A549 (cell line): ENCODE data around the gene SAMD8. TPM values are rescaled to one million over a fixed set of nuclear protein-coding genes. Genes with fewer than 3 reads are reported as not detected.

Source experiments
- ATAC-seq, 2 experiments: fragments of 200-7000 bp in 1 of 2; fragments of >200 bp in 1 of 2; cut with Nextera tagmentation in 1 of 2; cut with Tn5 transposase in 1 of 2; 3 replicates each; pipeline versions ENCODE4 v1.8.0 to v1.9.1; 2018 to 2020; ENCODE audit warnings: mild to moderate bottlenecking in 1 of 2, moderate library complexity in 1 of 2
- CTCF ChIA-PET: fragments of 300-600 bp; sonication (Branson Sonifier 250); formaldehyde crosslinking; extraction: SDS; loops from one replicate; lab custom pipeline; 2021; ENCODE audit warnings: antibody characterized with exemption, inconsistent platforms; lab: Yijun Ruan, JAX
- POLR2A ChIA-PET: fragments of 350-600 bp; formaldehyde crosslinking; extraction: SDS; loops from one replicate; lab custom pipeline; 2021; ENCODE audit warnings: antibody characterized with exemption, inconsistent platforms; lab: Yijun Ruan, JAX
- DNase-seq, 2 experiments: peaks; one replicate each; pipeline versions ENCODE4 v3.0.0 to v3.0.0-alpha.2; 2011 to 2016; ENCODE audit warnings: low read depth in 1 of 2, low spot score in 1 of 2
- FAIRE-seq: peaks from 2 replicates; lab custom pipeline; 2011; peaks lifted over from hg19 to GRCh38; lab: Jason Lieb, UNC
- H3K27ac ChIP-seq, 2 experiments: fragments of >200 bp; sonication (Bioruptor Twin); formaldehyde crosslinking; 3 replicates each; pipeline ENCODE4 v1.5.1; 2016 to 2017
- H3K4me1 ChIP-seq: fragments of >200 bp; sonication (Bioruptor Twin); formaldehyde crosslinking; 3 replicates; pipeline ENCODE4 v1.6.1; 2016
- H3K4me2 ChIP-seq: fragments of >200 bp; sonication (Bioruptor Twin); formaldehyde crosslinking; 3 replicates; pipeline ENCODE4 v1.6.1; 2016
- H3K4me3 ChIP-seq: fragments of >200 bp; sonication (Bioruptor Twin); formaldehyde crosslinking; 3 replicates; pipeline ENCODE4 v1.5.1; 2016
- H3K9me3 ChIP-seq: fragments of >200 bp; sonication (Bioruptor Twin); formaldehyde crosslinking; 3 replicates; pipeline ENCODE4 v1.6.1; 2016
- CBX8 ChIP-seq: fragments of 200-600 bp; sonication (generic); IDR thresholded peaks from 2 replicates; pipeline ENCODE4 v1.6.1; 2016
- CHD4 ChIP-seq: fragments of 200-600 bp; sonication (generic); IDR thresholded peaks from 2 replicates; pipeline ENCODE4 v1.6.1; 2016; ENCODE audit warnings: antibody characterized with exemption, mild to moderate bottlenecking, borderline replicate concordance
- CTCF ChIP-seq: fragments of >200 bp; sonication (Bioruptor Twin); formaldehyde crosslinking; IDR thresholded peaks from 3 replicates; pipeline ENCODE4 v1.5.1; 2016
- EHMT2 ChIP-seq: fragments of 200-600 bp; sonication (generic); IDR thresholded peaks from 2 replicates; pipeline ENCODE4 v1.6.1; 2016; ENCODE audit warnings: antibody characterized with exemption, low read depth, mild to moderate bottlenecking, moderate library complexity
- EP300 ChIP-seq, 2 experiments: fragments of >200 bp; sonication (Bioruptor Twin); formaldehyde crosslinking; IDR thresholded peaks; 2 replicates in 1 of 2; 3 replicates in 1 of 2; pipeline ENCODE4 v1.6.1; 2016 to 2017
- ESRRA ChIP-seq: fragments of 150-350 bp; IDR thresholded peaks from 2 replicates; pipeline ENCODE4 v1.6.1; 2014; ENCODE audit warnings: mild to moderate bottlenecking, low read length, borderline replicate concordance
- GATA3 ChIP-seq: IDR thresholded peaks from 2 replicates; pipeline ENCODE4 v1.6.1; 2012; ENCODE audit warnings: borderline replicate concordance
- HOXA7 ChIP-seq: fragments of 250-450 bp; sonication (Bioruptor Pico); IDR thresholded peaks from 2 replicates; pipeline ENCODE4 v1.5.0; 2020; ENCODE audit warnings: mild to moderate bottlenecking, moderate library complexity
- HOXB13 ChIP-seq: fragments of 250-450 bp; sonication (Bioruptor Pico); IDR thresholded peaks from 2 replicates; pipeline ENCODE4 v1.5.0; 2020; ENCODE audit warnings: low read depth, mild to moderate bottlenecking, moderate library complexity
- JUNB ChIP-seq: fragments of >200 bp; sonication (Bioruptor Twin); formaldehyde crosslinking; IDR thresholded peaks from 2 replicates; pipeline ENCODE4 v1.6.1; 2016
- KDM5A ChIP-seq: fragments of 200-600 bp; sonication (generic); IDR thresholded peaks from 2 replicates; pipeline ENCODE4 v1.6.1; 2016; ENCODE audit warnings: antibody characterized with exemption, mild to moderate bottlenecking
- MAFK ChIP-seq: fragments of 450-650 bp; IDR thresholded peaks from 2 replicates; pipeline ENCODE4 v1.6.1; 2014; ENCODE audit not compliant: partially characterized antibody
- MAZ ChIP-seq: fragments of 150-350 bp; IDR thresholded peaks from 2 replicates; pipeline ENCODE4 v1.6.1; 2014; ENCODE audit warnings: antibody characterized with exemption, low read depth, low read length, borderline replicate concordance
- NPAS2 ChIP-seq: fragments of 250-450 bp; sonication (Bioruptor Pico); IDR thresholded peaks from 2 replicates; pipeline ENCODE4 v1.8.0; 2022; ENCODE audit warnings: mild to moderate bottlenecking, moderate library complexity, borderline replicate concordance
- NR3C1 ChIP-seq: fragments of >200 bp; sonication (Bioruptor Twin); formaldehyde crosslinking; IDR thresholded peaks from 3 replicates; pipeline ENCODE4 v1.6.1; 2017
- RARB ChIP-seq: fragments of 250-450 bp; sonication (Bioruptor Pico); IDR thresholded peaks from 2 replicates; pipeline ENCODE4 v1.8.0; 2021; ENCODE audit warnings: mild to moderate bottlenecking, moderate library complexity
- RCOR1 ChIP-seq: fragments of 150-350 bp; IDR thresholded peaks from 2 replicates; pipeline ENCODE4 v1.6.1; 2014; ENCODE audit warnings: antibody characterized with exemption, low read length, low read depth
- RNF2 ChIP-seq: fragments of 200-600 bp; sonication (generic); IDR thresholded peaks from 2 replicates; pipeline ENCODE4 v1.6.1; 2016; ENCODE audit warnings: low read depth, mild to moderate bottlenecking, antibody characterized with exemption, moderate library complexity, borderline replicate concordance
- TFCP2L1 ChIP-seq: fragments of 250-450 bp; sonication (Bioruptor Pico); IDR thresholded peaks from 2 replicates; pipeline ENCODE4 v1.5.0; 2021; ENCODE audit warnings: mild to moderate bottlenecking
- TP53 ChIP-seq: fragments of 250-450 bp; sonication (Bioruptor Pico); IDR thresholded peaks from 2 replicates; pipeline ENCODE4 v1.5.0; 2021; ENCODE audit warnings: mild to moderate bottlenecking, moderate library complexity
- USF2 ChIP-seq: fragments of 450-650 bp; IDR thresholded peaks from 2 replicates; pipeline ENCODE4 v1.6.1; 2014; ENCODE audit warnings: antibody characterized with exemption
- ZSCAN20 ChIP-seq: fragments of 250-450 bp; sonication (Bioruptor Pico); IDR thresholded peaks from 2 replicates; pipeline ENCODE4 v1.8.0; 2022; ENCODE audit warnings: mild to moderate bottlenecking, moderate library complexity
- WGBS: methylation state at CpG from one replicate; pipeline ENCODE4 v1.1.6; 2017; ENCODE audit errors: missing lambda C conversion rate; 5-methylcytosine and 5-hydroxymethylcytosine counted together
- polyA plus RNA-seq, 4 experiments: library from polyadenylated mRNA; depleted of rRNA in 3 of 4; stranded (reverse); fragments of >200 nt; fragmentation: RNase III in 1 of 4; extraction: RNeasy Plus Mini Kit Qiagen cat#74134 plus additional on column Dnase treatment in 1 of 4; gene quantifications; 2 replicates in 3 of 4; 3 replicates in 1 of 4; pipeline ENCODE4 v1.2.3, GENCODE V29; 2011 to 2017
- TF ChIP-seq, protein P1 (sequence below): IDR thresholded peaks from 2 replicates; pipeline ENCODE4 v1.6.1; 2012; ENCODE audit warnings: low read depth, borderline replicate concordance
- TF ChIP-seq, protein P2 (sequence below): fragments of 250-450 bp; sonication (Bioruptor Pico); IDR thresholded peaks from 2 replicates; pipeline ENCODE4 v1.5.0; 2021; ENCODE audit warnings: mild to moderate bottlenecking, moderate library complexity, borderline replicate concordance
- TF ChIP-seq, protein P3 (sequence below): fragments of 250-450 bp; sonication (Bioruptor Pico); IDR thresholded peaks from 2 replicates; pipeline ENCODE4 v1.5.0; 2020; ENCODE audit warnings: low read depth, mild to moderate bottlenecking, moderate library complexity
- TF ChIP-seq, protein P4 (sequence below): fragments of >200 bp; sonication (Bioruptor Twin); formaldehyde crosslinking; IDR thresholded peaks from 2 replicates; pipeline ENCODE4 v1.6.1; 2016

Gene SAMD8
- polyA plus RNA-seq, 2 of the 4 experiments (the other 2 are of a cell fraction): 10.9 to 27.9 TPM

DNA sequence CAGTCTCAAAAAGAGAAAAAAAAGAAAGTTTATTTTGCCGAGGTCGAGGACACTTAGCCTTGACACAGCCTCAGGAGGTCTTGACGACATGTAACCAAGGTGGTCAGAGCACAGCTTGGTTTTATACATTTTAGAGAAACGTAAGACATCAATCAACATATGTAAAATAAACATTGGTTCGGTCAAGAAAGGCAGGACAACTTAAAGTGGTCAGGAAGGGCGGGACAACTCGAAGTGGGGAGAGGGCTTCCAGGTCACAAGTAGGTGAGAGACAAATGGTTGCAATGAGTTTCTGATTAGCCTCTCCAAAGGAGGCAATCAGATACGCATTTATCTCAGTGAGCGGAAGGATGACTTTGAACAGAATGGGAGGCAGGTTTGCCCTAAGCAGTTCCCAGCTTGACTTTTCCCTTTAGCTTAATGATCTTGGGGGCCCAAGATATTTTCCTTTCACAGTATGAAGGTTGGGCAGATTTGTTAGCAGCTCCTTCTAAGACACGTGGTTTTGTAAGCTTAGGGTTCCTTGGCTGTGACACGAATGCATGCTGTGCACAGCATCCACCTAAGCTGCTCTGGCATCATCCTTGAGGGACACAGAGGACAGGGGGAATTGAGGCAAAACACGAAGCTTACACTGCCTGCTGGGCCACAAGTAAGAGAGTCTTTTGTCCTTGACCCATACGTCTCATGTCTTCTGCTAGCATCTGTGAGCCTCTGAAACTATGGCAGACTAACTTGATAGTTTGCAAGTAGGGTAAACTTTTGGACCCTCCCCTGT is 95.8 kb downstream of the SAMD8 start:
- no peaks in the 10 kb centered on the region for H3K9me3 ChIP-seq
- ATAC-seq: no peak
- no peak for FAIRE-seq
- no peak overlapping the region; the same call in 2 of the 3 replicates for H3K4me2 ChIP-seq
- no peak overlapping the region for H3K4me3 ChIP-seq
- H3K27ac ChIP-seq: peak overlapping the region; percentile 51 to 73; a peak in 5 of 6 replicates
- POLR2A ChIA-PET: no interaction called here
- 91% methylated on average over 13 of the region's 13 CpGs for WGBS
- CTCF ChIA-PET: interaction anchor here (0.7 to 8.6 kb wide), 4 partner anchors 12 to 27 kb away, joined by 3 to 119 read pairs (median 66); partner anchors contain the start of gene COMTD1
- DNase-seq: no peak
- TF ChIP-seq KDM5A (no peak), HOXA7 (CRISPR knock-in tag) (no peak), CHD4 (no peak), MAZ (no peak), USF2 (no peak)
- TF ChIP-seq, protein P1, sequence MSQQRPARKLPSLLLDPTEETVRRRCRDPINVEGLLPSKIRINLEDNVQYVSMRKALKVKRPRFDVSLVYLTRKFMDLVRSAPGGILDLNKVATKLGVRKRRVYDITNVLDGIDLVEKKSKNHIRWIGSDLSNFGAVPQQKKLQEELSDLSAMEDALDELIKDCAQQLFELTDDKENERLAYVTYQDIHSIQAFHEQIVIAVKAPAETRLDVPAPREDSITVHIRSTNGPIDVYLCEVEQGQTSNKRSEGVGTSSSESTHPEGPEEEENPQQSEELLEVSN: no peak
- peaks cover 52% of the 10 kb centered on the region for H3K4me1 ChIP-seq

DNA sequence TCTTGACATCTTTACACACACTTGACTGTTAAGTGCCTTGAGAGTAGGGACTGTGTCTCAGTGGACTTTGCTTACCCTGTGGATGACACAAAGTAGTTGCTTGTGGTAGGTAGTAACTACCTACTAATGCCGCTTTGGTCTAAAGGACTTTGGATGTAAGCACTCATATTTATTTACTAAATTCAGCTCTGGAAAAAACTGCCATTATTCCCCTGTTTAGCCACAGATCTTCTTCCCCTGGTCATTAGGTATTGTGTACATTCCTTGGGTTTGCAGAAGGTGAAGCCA is 96.3 kb downstream of the SAMD8 start:
- 75% methylated on average over 1 of the region's 1 CpG for WGBS
- ATAC-seq (no peak), DNase-seq (no peak), FAIRE-seq (no peak)
- ChIA-PET CTCF (interaction anchor here (4.5 to 8.6 kb wide), 3 partner anchors 13 to 27 kb away, joined by 42 to 119 read pairs (median 90); partner anchors contain the start of gene COMTD1), POLR2A (interaction anchor here (0.5 to 1.0 kb wide), 2 partner anchors 42 to 96 kb away, joined by 3 to 4 read pairs; partner anchors contain the start of gene SAMD8)
- Histone ChIP-seq H3K27ac (peak overlapping the region; percentile 51 to 73), H3K4me3 (no peak overlapping the region), H3K4me1 (peaks cover 52% of the 10 kb centered on the region), H3K9me3 (no peaks in the 10 kb centered on the region), H3K4me2 (peak overlapping the region; percentile 42)
- TF ChIP-seq, protein P2, sequence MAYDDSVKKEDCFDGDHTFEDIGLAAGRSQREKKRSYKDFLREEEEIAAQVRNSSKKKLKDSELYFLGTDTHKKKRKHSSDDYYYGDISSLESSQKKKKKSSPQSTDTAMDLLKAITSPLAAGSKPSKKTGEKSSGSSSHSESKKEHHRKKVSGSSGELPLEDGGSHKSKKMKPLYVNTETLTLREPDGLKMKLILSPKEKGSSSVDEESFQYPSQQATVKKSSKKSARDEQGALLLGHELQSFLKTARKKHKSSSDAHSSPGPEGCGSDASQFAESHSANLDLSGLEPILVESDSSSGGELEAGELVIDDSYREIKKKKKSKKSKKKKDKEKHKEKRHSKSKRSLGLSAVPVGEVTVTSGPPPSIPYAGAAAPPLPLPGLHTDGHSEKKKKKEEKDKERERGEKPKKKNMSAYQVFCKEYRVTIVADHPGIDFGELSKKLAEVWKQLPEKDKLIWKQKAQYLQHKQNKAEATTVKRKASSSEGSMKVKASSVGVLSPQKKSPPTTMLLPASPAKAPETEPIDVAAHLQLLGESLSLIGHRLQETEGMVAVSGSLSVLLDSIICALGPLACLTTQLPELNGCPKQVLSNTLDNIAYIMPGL (CRISPR knock-in tag): no peak
- TF ChIP-seq EP300 (IDR thresholded peaks at IDR 0.05) (no peak), TFCP2L1 (CRISPR knock-in tag) (no peak), ESRRA (no peak), RARB (CRISPR knock-in tag) (no peak), NR3C1 (no peak), RNF2 (no peak), HOXB13 (no peak), JUNB (no peak), NPAS2 (CRISPR knock-in tag) (no peak), GATA3 (no peak), EHMT2 (no peak), RCOR1 (no peak), TP53 (CRISPR knock-in tag) (no peak), ZSCAN20 (CRISPR knock-in tag) (no peak), MAFK (no peak), CTCF (no peak), CBX8 (no peak)
- TF ChIP-seq, protein P3, sequence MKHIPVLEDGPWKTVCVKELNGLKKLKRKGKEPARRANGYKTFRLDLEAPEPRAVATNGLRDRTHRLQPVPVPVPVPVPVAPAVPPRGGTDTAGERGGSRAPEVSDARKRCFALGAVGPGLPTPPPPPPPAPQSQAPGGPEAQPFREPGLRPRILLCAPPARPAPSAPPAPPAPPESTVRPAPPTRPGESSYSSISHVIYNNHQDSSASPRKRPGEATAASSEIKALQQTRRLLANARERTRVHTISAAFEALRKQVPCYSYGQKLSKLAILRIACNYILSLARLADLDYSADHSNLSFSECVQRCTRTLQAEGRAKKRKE: no peak
- TF ChIP-seq, protein P4, sequence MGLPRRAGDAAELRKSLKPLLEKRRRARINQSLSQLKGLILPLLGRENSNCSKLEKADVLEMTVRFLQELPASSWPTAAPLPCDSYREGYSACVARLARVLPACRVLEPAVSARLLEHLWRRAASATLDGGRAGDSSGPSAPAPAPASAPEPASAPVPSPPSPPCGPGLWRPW: no peak
